PC-3 (cell line): ENCODE data around the gene DTNB. TPM values are rescaled to one million over a fixed set of nuclear protein-coding genes. Genes with fewer than 3 reads are reported as not detected.

Experiments used
- ATAC-seq: fragments of 200-7000 bp; cut with Tn5 transposase; 2 replicates; pipeline ENCODE4 v1.9.1; 2020; ENCODE audit warnings: mild to moderate bottlenecking, moderate library complexity
- BruUV-seq: library from RNA; stranded (reverse); fragments of 400-500 nt; replicated peaks from 2 replicates; lab custom pipeline; 2021; lab: Mats Ljungman, UMichigan
- CTCF ChIA-PET: fragments of 300-600 bp; sonication (Branson Sonifier 250); formaldehyde crosslinking; loops from one replicate; lab custom pipeline; 2022; ENCODE audit warnings: antibody characterized with exemption; lab: Charles Lee
- POLR2A ChIA-PET: fragments of 300-600 bp; sonication (Branson Sonifier 250); formaldehyde crosslinking; loops from one replicate; lab custom pipeline; 2022; ENCODE audit warnings: antibody characterized with exemption; ENCODE audit not compliant: unreplicated experiment; lab: Charles Lee
- DNase-seq: peaks from one replicate; pipeline ENCODE4 v3.0.0-alpha.2; 2015
- H2AFZ ChIP-seq: fragments of 300-600 bp; sonication (generic); 2 replicates; pipeline ENCODE4 v1.6.0; 2016; ENCODE audit warnings: antibody characterized with exemption, low read length
- H3F3A ChIP-seq: fragments of 300-600 bp; sonication (generic); one replicate; pipeline ENCODE4 v1.6.0; 2017; ENCODE audit warnings: antibody characterized with exemption, low read length, control low read depth, mild to moderate bottlenecking; ENCODE audit not compliant: unreplicated experiment
- H3K27ac ChIP-seq: fragments of 300-600 bp; sonication (generic); 2 replicates; pipeline ENCODE4 v1.5.1; 2016; ENCODE audit warnings: mild to moderate bottlenecking, low read length
- H3K27me3 ChIP-seq: fragments of 300-600 bp; sonication (generic); 2 replicates; pipeline ENCODE4 v1.6.1; 2016; ENCODE audit warnings: low read length, mixed read lengths
- H3K36me3 ChIP-seq: fragments of 300-600 bp; sonication (generic); 2 replicates; pipeline ENCODE4 v1.6.1; 2016; ENCODE audit warnings: low read depth, mixed run types, low read length, mixed read lengths
- H3K4me1 ChIP-seq: fragments of 300-600 bp; sonication (generic); 2 replicates; pipeline ENCODE4 v1.5.1; 2016; ENCODE audit warnings: low read length; ENCODE audit not compliant: insufficient read depth
- H3K4me2 ChIP-seq: fragments of 300-600 bp; sonication (generic); 2 replicates; pipeline ENCODE4 v1.6.0; 2016; ENCODE audit warnings: low read length
- H3K4me3 ChIP-seq: fragments of 300-600 bp; sonication (generic); 2 replicates; pipeline ENCODE4 v1.5.1; 2016; ENCODE audit warnings: mild to moderate bottlenecking, low read length, mixed read lengths
- H3K79me2 ChIP-seq: fragments of 300-600 bp; sonication (generic); 2 replicates; pipeline ENCODE4 v1.6.1; 2017; ENCODE audit warnings: low read length, mixed read lengths
- H3K9ac ChIP-seq: fragments of 300-600 bp; sonication (generic); 2 replicates; pipeline ENCODE4 v1.6.0; 2016; ENCODE audit warnings: mild to moderate bottlenecking, low read length
- H3K9me2 ChIP-seq: fragments of 300-600 bp; sonication (generic); replicated peaks from 2 replicates; pipeline ENCODE4 v1.6.1; 2016; ENCODE audit warnings: mixed run types, low read length, mixed read lengths
- H3K9me3 ChIP-seq: fragments of 300-600 bp; sonication (generic); 2 replicates; pipeline ENCODE4 v1.6.1; 2016; ENCODE audit warnings: low read length, mixed read lengths
- H4K20me1 ChIP-seq: fragments of 300-600 bp; sonication (generic); 2 replicates; pipeline ENCODE4 v1.6.1; 2016; ENCODE audit warnings: low read length, mixed read lengths
- CTCF ChIP-seq: fragments of 300-600 bp; sonication (generic); conservative IDR thresholded peaks from 2 replicates; pipeline ENCODE4 v1.5.1; 2017; ENCODE audit warnings: antibody characterized with exemption, low read depth, mild to moderate bottlenecking, low read length
- EZH2 ChIP-seq: fragments of 300-600 bp; sonication (generic); IDR thresholded peaks from one replicate; pipeline ENCODE4 v1.6.1; 2017; ENCODE audit warnings: antibody characterized with exemption, mild to moderate bottlenecking, low read length; ENCODE audit not compliant: unreplicated experiment
- EZH2phosphoT487 ChIP-seq: fragments of 300-600 bp; sonication (generic); IDR thresholded peaks from 2 replicates; pipeline ENCODE4 v1.6.1; 2018; ENCODE audit warnings: mild to moderate bottlenecking, antibody characterized with exemption, low read length, borderline replicate concordance
- intact Hi-C: fragments of 100-400 bp; cut with micrococcal nuclease; formaldehyde crosslinking; loops from 2 replicates; pipeline ENCODE4 v1.9.0; 2023
- total RNA-seq: library from RNA; depleted of rRNA; stranded (reverse); fragments of >200 nt; gene quantifications from 2 replicates; pipeline ENCODE4 v1.2.3, GENCODE V29; 2014

DTNB gene
- total RNA-seq, 1 experiment from 2014 or later, result 23.1 TPM

GRCh38 chr2:25506226-25506625, 167.2 kb downstream of the DTNB start:
- intact Hi-C loops, result no loop called here
- no peak for DNase-seq
- ChIA-PET CTCF (no interaction called here), POLR2A (no interaction called here)
- H3K4me2 ChIP-seq, result no peak overlapping the region
- no TSS peak for BruUV-seq
- H4K20me1 ChIP-seq, result no peaks in the 10 kb centered on the region
- H3K27me3 ChIP-seq, result no peaks in the 10 kb centered on the region
- no peaks in the 10 kb centered on the region; the same call in 1 of the 2 replicates for H3K4me1 ChIP-seq
- TF ChIP-seq EZH2 (no peak), EZH2phosphoT487 (no peak), CTCF (no peak)
- H3K4me3 ChIP-seq, result no peak overlapping the region
- H3K79me2 ChIP-seq, result no peaks in the 10 kb centered on the region
- no peak overlapping the region for H2AFZ ChIP-seq
- no peaks in the 10 kb centered on the region for H3K9me3 ChIP-seq
- H3K9ac ChIP-seq, result no peak overlapping the region
- H3K9me2 ChIP-seq, result no peaks in the 10 kb centered on the region
- H3F3A ChIP-seq, result no peaks in the 10 kb centered on the region
- H3K36me3 ChIP-seq, result no peaks in the 10 kb centered on the region
- ATAC-seq, result no peak
- H3K27ac ChIP-seq, result no peak overlapping the region

- no peaks in the 10 kb centered on the region; the same call in 1 of the 2 replicates for H3K4me1 ChIP-seq
- no peak for TF ChIP-seq CTCF
- no peak for TF ChIP-seq EZH2
- no peak for TF ChIP-seq EZH2phosphoT487
- no peaks in the 10 kb centered on the region for H4K20me1 ChIP-seq
- H3F3A ChIP-seq, result no peaks in the 10 kb centered on the region
- H3K4me2 ChIP-seq, result no peak overlapping the region
- CTCF ChIA-PET, result no interaction called here
- intact Hi-C loops, result no loop called here
- H2AFZ ChIP-seq, result no peak overlapping the region
- POLR2A ChIA-PET, result no interaction called here
- H3K4me3 ChIP-seq, result no peak overlapping the region
- BruUV-seq, result no TSS peak
- no peaks in the 10 kb centered on the region for H3K27me3 ChIP-seq
- H3K9ac ChIP-seq, result no peak overlapping the region
- no peak overlapping the region for H3K27ac ChIP-seq
- H3K79me2 ChIP-seq, result no peaks in the 10 kb centered on the region
- ATAC-seq, result no peak
- H3K9me2 ChIP-seq, result no peaks in the 10 kb centered on the region
- H3K9me3 ChIP-seq, result no peaks in the 10 kb centered on the region
- peak; percentile 29 for DNase-seq
- H3K36me3 ChIP-seq, result no peaks in the 10 kb centered on the region
Measured at GRCh38 chr2:25505622-25506021, 167.8 kb downstream of the DTNB start.

GRCh38 chr2:25505182-25505581, 168.2 kb downstream of the DTNB start:
- Histone ChIP-seq H3K4me3 (no peak overlapping the region), H3K36me3 (no peaks in the 10 kb centered on the region), H3K4me1 (no peaks in the 10 kb centered on the region; the same call in 1 of the 2 replicates), H3K27ac (no peak overlapping the region), H3K9ac (no peak overlapping the region), H2AFZ (no peak overlapping the region), H3K4me2 (no peak overlapping the region), H3K9me2 (no peaks in the 10 kb centered on the region), H4K20me1 (no peaks in the 10 kb centered on the region), H3K9me3 (no peaks in the 10 kb centered on the region), H3F3A (no peaks in the 10 kb centered on the region), H3K27me3 (no peaks in the 10 kb centered on the region), H3K79me2 (no peaks in the 10 kb centered on the region)
- no peak for DNase-seq
- intact Hi-C loops, result no loop called here
- TF ChIP-seq EZH2phosphoT487 (no peak), EZH2 (no peak), CTCF (no peak)
- POLR2A ChIA-PET, result no interaction called here
- CTCF ChIA-PET, result no interaction called here
- no peak for ATAC-seq
- BruUV-seq, result no TSS peak
